ENCODE measurements around the gene NEDD9.

The NEDD9 gene

GRCh38 chr6:11272491-11273192 is 40.2 kb upstream of the NEDD9 start:
- Histone ChIP-seq H3K4me3 (ENCODE audit: insufficient read depth, low read depth, low read length, poor library complexity, severe bottlenecking) (no peak overlapping the region), H3K27ac (ENCODE audit: insufficient read depth, low read length, poor library complexity, severe bottlenecking) (no peak overlapping the region), H3K27me3 (replicated peaks; ENCODE audit: control insufficient read depth, insufficient read depth, low read length, poor library complexity, severe bottlenecking) (no peaks in the 10 kb centered on the region), H3K36me3 (ENCODE audit: control insufficient read depth, insufficient read depth, low read length) (no peaks in the 10 kb centered on the region), H3K4me1 (ENCODE audit: control insufficient read depth, insufficient read depth, low read length, poor library complexity, severe bottlenecking) (peaks cover 17% of the 10 kb centered on the region), H3K9me3 (ENCODE audit: control insufficient read depth, low read length) (no peaks in the 10 kb centered on the region)
- no peak for DNase-seq

- Histone ChIP-seq H3K4me3 (ENCODE audit: insufficient read depth, low read depth, low read length, poor library complexity, severe bottlenecking) (no peak overlapping the region), H3K4me1 (ENCODE audit: control insufficient read depth, insufficient read depth, low read length, poor library complexity, severe bottlenecking) (peaks cover 6% of the 10 kb centered on the region), H3K27me3 (replicated peaks; ENCODE audit: control insufficient read depth, insufficient read depth, low read length, poor library complexity, severe bottlenecking) (no peaks in the 10 kb centered on the region), H3K27ac (ENCODE audit: insufficient read depth, low read length, poor library complexity, severe bottlenecking) (no peak overlapping the region), H3K9me3 (ENCODE audit: control insufficient read depth, low read length) (no peaks in the 10 kb centered on the region), H3K36me3 (ENCODE audit: control insufficient read depth, insufficient read depth, low read length) (no peaks in the 10 kb centered on the region)
- no peak for DNase-seq
These were observed 39.0 kb upstream of the NEDD9 start for GRCh38 chr6:11271228-11272020.

DNA sequence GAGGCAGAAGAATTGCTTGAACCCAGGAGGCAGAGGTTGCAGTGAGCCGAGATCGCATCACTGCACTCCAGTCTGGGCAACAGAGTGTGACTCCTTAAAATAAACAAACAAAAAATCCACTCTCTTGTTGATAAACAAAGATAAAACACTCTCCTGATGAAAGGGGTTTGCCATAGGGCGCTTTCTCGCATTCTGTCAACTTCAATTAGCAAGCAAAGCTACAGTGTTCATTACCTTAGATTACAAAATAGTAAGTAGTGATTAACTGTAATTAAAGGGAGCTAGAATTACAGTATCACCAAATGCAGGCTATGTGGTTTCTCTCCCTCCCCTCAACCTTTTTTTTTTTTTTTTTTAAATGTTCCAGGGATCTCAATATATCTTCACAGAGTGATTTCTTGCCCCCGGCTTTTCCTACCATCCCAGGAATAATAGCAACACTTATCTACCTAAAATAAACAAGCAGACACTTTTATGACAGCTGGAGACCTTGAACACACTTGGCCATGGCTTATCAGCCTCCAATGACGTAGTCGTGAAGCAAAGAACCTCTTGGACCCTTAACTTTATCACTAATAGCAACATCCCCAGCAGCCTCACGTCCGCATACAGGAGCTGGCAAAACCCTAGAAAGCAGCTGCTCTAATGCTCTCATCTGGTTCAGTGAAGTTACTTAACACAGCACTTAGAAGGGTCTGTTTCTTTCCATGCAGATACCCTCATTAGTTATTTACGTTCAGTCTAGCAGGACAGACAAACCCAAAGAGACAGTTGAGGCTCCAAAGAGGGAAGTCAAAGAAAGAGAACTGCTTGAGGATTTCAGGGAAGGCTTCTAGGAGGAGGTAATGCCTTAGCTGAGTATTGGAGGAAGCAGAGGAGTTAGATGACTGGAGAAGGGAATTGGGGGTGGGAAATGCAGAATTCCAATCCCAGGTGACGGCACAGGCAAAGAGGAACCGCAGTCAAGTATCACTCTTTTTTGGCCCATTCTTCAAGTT is 37.9 kb upstream of the NEDD9 start:
- Histone ChIP-seq H3K4me3 (ENCODE audit: insufficient read depth, low read depth, low read length, poor library complexity, severe bottlenecking) (no peak overlapping the region), H3K27me3 (replicated peaks; ENCODE audit: control insufficient read depth, insufficient read depth, low read length, poor library complexity, severe bottlenecking) (no peaks in the 10 kb centered on the region), H3K9me3 (ENCODE audit: control insufficient read depth, low read length) (no peaks in the 10 kb centered on the region), H3K36me3 (ENCODE audit: control insufficient read depth, insufficient read depth, low read length) (no peaks in the 10 kb centered on the region), H3K4me1 (ENCODE audit: control insufficient read depth, insufficient read depth, low read length, poor library complexity, severe bottlenecking) (no peaks in the 10 kb centered on the region), H3K27ac (ENCODE audit: insufficient read depth, low read length, poor library complexity, severe bottlenecking) (no peak overlapping the region)
- DNase-seq = no peak

GRCh38 chr6:11268978-11269377 is 36.5 kb upstream of the NEDD9 start:
- no peaks in the 10 kb centered on the region for H3K36me3 ChIP-seq (ENCODE audit: control insufficient read depth, insufficient read depth, low read length)
- no peak overlapping the region for H3K4me3 ChIP-seq (ENCODE audit: insufficient read depth, low read depth, low read length, poor library complexity, severe bottlenecking)
- no peaks in the 10 kb centered on the region for H3K4me1 ChIP-seq (ENCODE audit: control insufficient read depth, insufficient read depth, low read length, poor library complexity, severe bottlenecking)
- no peaks in the 10 kb centered on the region for H3K9me3 ChIP-seq (ENCODE audit: control insufficient read depth, low read length)
- H3K27me3 ChIP-seq (replicated peaks; ENCODE audit: control insufficient read depth, insufficient read depth, low read length, poor library complexity, severe bottlenecking) = no peaks in the 10 kb centered on the region
- no peak overlapping the region for H3K27ac ChIP-seq (ENCODE audit: insufficient read depth, low read length, poor library complexity, severe bottlenecking)
- no peak for DNase-seq

DNA sequence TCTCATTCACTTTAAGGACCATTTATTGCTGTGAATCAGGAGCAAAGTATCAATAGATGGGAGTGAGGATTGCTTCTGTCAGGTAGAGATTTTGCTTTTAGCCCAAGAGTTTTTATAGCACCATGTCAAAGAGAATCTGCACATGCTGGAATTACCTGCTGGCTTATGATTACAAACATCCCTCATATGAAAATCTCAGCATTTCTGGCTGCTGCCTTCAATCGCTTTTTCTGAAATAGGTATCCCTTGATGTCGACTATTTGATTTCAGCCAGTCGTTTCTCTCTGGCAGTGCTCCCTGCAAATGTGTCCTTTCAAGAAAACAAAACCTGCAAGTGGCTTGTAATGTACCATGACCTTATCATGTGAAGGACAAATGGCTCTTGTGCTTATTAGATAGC is 34.5 kb upstream of the NEDD9 start:
- no peak overlapping the region for H3K27ac ChIP-seq (ENCODE audit: insufficient read depth, low read length, poor library complexity, severe bottlenecking)
- DNase-seq = no peak
- no peaks in the 10 kb centered on the region for H3K27me3 ChIP-seq (replicated peaks; ENCODE audit: control insufficient read depth, insufficient read depth, low read length, poor library complexity, severe bottlenecking)
- H3K4me1 ChIP-seq (ENCODE audit: control insufficient read depth, insufficient read depth, low read length, poor library complexity, severe bottlenecking) = no peaks in the 10 kb centered on the region
- no peaks in the 10 kb centered on the region for H3K36me3 ChIP-seq (ENCODE audit: control insufficient read depth, insufficient read depth, low read length)
- no peak overlapping the region for H3K4me3 ChIP-seq (ENCODE audit: insufficient read depth, low read depth, low read length, poor library complexity, severe bottlenecking)
- no peaks in the 10 kb centered on the region for H3K9me3 ChIP-seq (ENCODE audit: control insufficient read depth, low read length)

DNA sequence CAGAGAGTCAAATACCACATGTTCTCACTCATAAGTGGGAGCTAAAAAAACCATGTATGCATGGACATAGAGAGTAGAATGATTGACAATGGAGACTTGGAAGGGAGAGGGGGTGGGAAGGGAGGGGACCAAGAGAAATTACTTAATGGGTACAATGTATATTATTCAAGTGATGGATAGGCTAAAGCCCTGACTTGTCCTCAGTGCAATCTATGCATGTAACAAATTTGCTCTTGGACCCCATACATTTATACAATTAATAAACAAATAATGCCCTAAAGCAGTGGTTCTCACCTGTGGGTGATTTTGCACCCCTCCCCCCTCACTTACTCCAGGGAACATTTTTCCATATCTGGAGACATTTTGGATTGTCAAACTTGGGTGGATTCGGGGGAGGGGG is 33.5 kb upstream of the NEDD9 start:
- no peak overlapping the region for H3K4me3 ChIP-seq (ENCODE audit: insufficient read depth, low read depth, low read length, poor library complexity, severe bottlenecking)

DNA sequence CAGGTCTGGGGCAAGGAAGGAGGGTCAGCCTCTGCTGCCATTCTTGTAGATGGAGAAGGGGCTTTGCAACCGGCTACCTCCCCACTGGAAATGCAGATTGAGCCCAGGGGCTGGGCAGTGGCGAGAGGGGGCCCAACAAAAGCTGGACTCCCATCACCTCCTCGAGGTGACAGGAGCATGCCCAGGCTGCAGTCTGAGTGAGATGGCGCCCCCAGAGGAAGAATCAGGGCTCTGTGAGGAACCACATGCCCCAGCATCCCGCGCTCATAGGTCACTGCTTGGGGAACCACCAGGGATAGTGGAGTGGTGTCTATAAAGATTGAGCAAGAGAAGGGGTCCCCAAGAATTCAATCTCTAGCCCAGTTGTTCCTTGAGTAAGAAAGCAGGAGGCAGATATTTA is 31.6 kb upstream of the NEDD9 start:
- no peaks in the 10 kb centered on the region for H3K9me3 ChIP-seq (ENCODE audit: control insufficient read depth, low read length)
- peaks cover 3% of the 10 kb centered on the region for H3K4me1 ChIP-seq (ENCODE audit: control insufficient read depth, insufficient read depth, low read length, poor library complexity, severe bottlenecking)
- H3K4me3 ChIP-seq (ENCODE audit: insufficient read depth, low read depth, low read length, poor library complexity, severe bottlenecking) = no peak overlapping the region
- H3K27me3 ChIP-seq (replicated peaks; ENCODE audit: control insufficient read depth, insufficient read depth, low read length, poor library complexity, severe bottlenecking) = no peaks in the 10 kb centered on the region
- H3K27ac ChIP-seq (ENCODE audit: insufficient read depth, low read length, poor library complexity, severe bottlenecking) = no peak overlapping the region
- H3K36me3 ChIP-seq (ENCODE audit: control insufficient read depth, insufficient read depth, low read length) = no peaks in the 10 kb centered on the region
- no peak for DNase-seq

More for the DNA sequence above, 33.5 kb upstream of the NEDD9 start:
- no peaks in the 10 kb centered on the region for H3K27me3 ChIP-seq (replicated peaks; ENCODE audit: control insufficient read depth, insufficient read depth, low read length, poor library complexity, severe bottlenecking)
- H3K36me3 ChIP-seq (ENCODE audit: control insufficient read depth, insufficient read depth, low read length) = no peaks in the 10 kb centered on the region
- no peaks in the 10 kb centered on the region for H3K4me1 ChIP-seq (ENCODE audit: control insufficient read depth, insufficient read depth, low read length, poor library complexity, severe bottlenecking)
- H3K9me3 ChIP-seq (ENCODE audit: control insufficient read depth, low read length) = no peaks in the 10 kb centered on the region
- DNase-seq = no peak
- H3K27ac ChIP-seq (ENCODE audit: insufficient read depth, low read length, poor library complexity, severe bottlenecking) = no peak overlapping the region

- peaks cover 11% of the 10 kb centered on the region for H3K4me1 ChIP-seq (ENCODE audit: control insufficient read depth, insufficient read depth, low read length, poor library complexity, severe bottlenecking)
- no peaks in the 10 kb centered on the region for H3K9me3 ChIP-seq (ENCODE audit: control insufficient read depth, low read length)
- H3K36me3 ChIP-seq (ENCODE audit: control insufficient read depth, insufficient read depth, low read length) = no peaks in the 10 kb centered on the region
- H3K27ac ChIP-seq (ENCODE audit: insufficient read depth, low read length, poor library complexity, severe bottlenecking) = no peak overlapping the region
- DNase-seq = no peak
- no peak overlapping the region for H3K4me3 ChIP-seq (ENCODE audit: insufficient read depth, low read depth, low read length, poor library complexity, severe bottlenecking)
- no peaks in the 10 kb centered on the region for H3K27me3 ChIP-seq (replicated peaks; ENCODE audit: control insufficient read depth, insufficient read depth, low read length, poor library complexity, severe bottlenecking)
These were observed 30.9 kb upstream of the NEDD9 start for GRCh38 chr6:11263291-11263775.

DNA sequence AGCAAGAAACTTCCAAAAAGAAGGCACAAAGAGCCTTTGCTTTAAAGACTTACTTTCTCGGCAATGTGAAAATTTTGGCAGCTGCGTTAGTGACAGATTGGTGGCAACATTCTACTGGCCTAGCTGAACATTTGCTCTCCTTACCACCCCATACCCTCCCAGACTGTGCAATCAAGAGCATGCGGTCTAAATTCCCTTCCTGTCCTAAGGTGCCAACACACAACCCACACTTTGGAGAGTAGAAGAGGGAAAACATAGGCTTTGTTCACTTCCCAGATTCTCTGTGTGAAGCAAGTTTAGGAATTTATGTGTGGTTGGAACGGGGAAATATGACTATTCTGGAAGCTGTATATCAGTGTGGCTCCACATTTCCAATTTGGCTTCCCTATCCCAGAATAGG is 29.8 kb upstream of the NEDD9 start:
- Histone ChIP-seq H3K36me3 (ENCODE audit: control insufficient read depth, insufficient read depth, low read length) (no peaks in the 10 kb centered on the region), H3K27me3 (replicated peaks; ENCODE audit: control insufficient read depth, insufficient read depth, low read length, poor library complexity, severe bottlenecking) (no peaks in the 10 kb centered on the region), H3K9me3 (ENCODE audit: control insufficient read depth, low read length) (no peaks in the 10 kb centered on the region), H3K27ac (ENCODE audit: insufficient read depth, low read length, poor library complexity, severe bottlenecking) (no peak overlapping the region), H3K4me1 (ENCODE audit: control insufficient read depth, insufficient read depth, low read length, poor library complexity, severe bottlenecking) (peaks cover 22% of the 10 kb centered on the region), H3K4me3 (ENCODE audit: insufficient read depth, low read depth, low read length, poor library complexity, severe bottlenecking) (no peak overlapping the region)
- no peak for DNase-seq
